Measurements from ENCODE around the gene TJP1. TPM values are rescaled to one million over a fixed set of nuclear protein-coding genes. Genes with fewer than 3 reads are reported as not detected.
A peak's percentile ranks its signal among the peaks of the same experiment; 100 is the strongest.
"Not testable (repeated sequence)": the region's sequence is repeated elsewhere in the genome, so short reads cannot be mapped to it uniquely, and the experiment has no call there.

TJP1 gene
- total RNA-seq, 1 donor from 2014 or later: 60.7 TPM

DNA sequence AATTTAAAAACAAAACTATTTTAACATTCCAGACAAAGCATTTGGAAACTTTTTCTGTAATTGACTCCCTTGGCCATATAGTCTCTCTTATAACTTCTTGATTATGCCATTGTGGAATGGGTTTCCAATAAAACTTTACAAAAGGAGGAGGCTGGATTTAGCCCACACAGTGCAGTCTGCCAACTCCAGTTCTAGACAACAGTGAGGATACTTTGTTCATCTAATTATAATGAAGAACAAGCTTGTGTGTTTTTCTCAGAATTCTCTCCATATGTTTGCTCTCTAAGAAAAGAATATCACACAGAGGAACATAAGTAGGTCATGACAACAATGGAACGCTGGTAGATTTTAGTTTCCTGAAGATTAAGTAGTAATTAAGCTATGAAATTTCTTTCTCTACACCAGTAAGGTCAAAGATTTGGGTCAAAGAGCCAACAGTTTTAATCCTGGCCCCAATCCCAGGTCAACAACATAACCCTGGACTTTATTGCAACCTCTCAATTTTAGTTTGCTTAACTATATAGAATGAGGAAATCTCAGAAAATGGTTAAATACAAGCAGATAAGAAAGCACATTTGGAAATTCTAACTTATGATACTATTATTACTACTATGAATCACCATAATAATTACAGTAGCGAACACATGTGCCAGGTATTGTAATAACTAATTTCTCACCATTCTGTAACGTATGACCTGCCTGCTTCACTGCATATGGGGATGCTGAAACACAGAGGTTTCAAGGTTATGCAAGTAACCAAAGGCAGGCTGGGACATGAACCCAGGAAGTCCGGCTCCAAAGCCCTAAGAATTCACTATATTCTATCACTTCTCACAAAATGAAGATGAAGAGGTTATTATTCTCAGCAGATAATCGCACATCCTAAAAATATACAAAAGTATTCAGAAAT is 65.7 kb downstream of the TJP1 start:
- DNase-seq (ENCODE audit: low read depth, low spot score): no peak

DNA sequence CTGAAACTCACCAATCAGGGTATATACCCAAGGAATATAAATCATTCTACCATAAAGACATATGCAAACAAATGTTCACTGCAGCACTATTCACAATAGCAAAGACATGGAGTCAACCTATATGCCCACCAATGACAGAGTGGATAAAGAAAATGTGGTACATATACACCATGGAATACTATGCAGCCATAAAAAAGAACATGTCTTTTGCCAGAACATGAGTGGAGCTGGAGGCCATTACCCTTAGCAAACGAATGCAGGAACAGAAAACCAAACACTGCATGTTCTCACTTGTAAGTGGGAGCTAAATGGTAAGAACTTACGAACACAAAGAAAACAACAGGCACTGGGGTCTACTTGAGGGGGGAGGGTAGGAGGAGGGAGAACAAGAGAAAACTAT is 68.3 kb downstream of the TJP1 start:
- DNase-seq (ENCODE audit: low read depth, low spot score): not testable (repeated sequence)

DNA sequence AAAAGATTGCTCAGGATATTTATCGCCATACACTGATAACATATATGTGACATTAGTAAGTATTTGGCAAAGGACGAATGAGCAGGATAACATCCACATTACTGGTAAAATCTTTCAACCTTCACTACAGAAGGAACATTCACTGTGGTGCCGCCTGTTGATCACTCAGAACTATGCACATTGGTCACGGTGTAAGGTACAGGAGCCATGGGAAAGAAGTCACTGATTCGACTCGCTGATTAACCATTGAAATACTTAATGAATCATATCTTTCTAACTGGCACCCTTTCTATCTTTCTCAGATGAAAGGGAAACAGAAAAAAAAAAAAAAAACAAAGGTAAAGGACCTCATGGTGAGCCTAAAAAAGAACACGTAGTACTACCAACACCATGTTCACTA is 68.8 kb downstream of the TJP1 start:
- no peak for DNase-seq (ENCODE audit: low read depth, low spot score)

- DNase-seq (ENCODE audit: low read depth, low spot score): no peak
These were observed 71.5 kb downstream of the TJP1 start for GRCh38 chr15:29750754-29751153.

DNA sequence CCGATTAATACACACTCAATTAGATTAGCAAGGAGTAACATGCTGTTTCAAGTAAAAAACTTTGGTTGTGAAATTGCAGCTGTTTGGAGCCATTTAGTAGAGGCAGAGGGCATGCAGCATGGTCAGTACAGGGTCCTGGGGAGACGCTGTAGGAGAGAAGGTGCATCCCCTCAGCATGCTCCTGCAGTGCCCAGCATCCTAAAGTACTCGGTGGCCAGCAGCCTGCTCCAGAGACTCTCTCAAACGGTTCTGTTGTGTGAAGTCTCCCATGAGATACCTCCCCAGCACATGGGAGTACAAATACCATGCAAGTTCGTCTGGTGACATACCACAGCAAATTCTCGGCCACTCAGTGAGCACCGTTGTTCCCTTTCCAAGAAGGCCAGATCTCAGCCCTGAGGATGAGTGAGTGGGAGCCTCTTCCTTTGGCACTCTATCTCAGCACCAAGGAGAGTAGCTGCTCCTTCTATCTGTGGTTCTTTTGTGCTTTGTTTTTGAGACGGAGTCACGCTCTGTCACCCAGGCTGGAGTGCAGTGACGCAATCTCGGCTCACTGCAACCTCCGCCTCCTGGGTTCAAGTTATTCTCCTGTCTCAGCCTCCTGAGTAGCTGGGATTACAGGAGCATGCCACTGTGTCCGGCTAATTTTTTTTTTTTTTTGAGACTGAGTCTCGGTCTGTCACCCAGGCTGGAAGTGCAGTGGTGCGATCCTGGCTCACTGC is 72.7 kb downstream of the TJP1 start:
- DNase-seq (ENCODE audit: low read depth, low spot score): no peak

DNA sequence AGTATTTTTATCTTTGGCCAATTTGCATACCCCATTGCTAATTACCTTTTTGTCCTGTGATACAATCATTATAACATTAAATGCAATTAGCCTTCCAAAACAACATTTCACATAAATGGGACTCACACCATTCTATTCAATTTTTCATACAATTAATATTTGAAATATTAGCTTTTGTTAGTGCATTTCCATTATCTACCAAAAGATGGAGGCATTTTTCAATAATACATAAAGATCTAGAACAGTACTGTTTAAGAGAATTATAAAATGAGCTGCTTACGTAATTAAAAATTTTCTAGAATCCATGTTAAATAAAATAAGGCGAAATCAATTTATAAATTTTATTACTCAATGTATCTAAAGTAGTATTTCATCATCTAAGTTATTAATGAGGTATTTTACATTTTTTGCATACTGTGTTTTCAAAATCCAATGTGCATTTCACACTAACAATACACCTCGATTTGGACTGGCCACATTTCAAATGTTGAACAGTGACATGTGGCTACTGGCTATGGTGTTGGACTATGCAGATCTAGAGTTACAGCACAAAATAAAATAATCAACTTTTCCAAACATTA is 74.3 kb downstream of the TJP1 start:
- DNase-seq (ENCODE audit: low read depth, low spot score): no peak

DNA sequence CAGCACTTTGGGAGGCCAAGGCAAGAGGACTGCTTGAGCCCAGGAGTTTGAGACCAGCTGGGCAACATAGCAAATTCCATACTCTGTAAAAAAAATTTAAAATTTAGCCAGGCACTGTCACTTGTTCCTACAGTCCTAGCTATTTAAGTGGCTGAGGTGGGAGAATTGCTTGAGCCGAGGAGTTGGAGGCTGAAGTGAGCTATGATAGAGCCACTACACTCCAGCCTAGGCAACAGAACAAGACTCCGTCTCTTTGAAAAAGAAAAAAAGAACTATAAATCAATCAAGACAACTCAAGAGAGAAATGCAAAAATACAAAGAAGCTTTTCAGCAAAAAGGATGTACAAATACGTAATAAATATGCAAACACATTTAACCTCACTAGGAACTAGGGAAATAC is 78.8 kb downstream of the TJP1 start:
- no peak for DNase-seq (ENCODE audit: low read depth, low spot score)

DNA sequence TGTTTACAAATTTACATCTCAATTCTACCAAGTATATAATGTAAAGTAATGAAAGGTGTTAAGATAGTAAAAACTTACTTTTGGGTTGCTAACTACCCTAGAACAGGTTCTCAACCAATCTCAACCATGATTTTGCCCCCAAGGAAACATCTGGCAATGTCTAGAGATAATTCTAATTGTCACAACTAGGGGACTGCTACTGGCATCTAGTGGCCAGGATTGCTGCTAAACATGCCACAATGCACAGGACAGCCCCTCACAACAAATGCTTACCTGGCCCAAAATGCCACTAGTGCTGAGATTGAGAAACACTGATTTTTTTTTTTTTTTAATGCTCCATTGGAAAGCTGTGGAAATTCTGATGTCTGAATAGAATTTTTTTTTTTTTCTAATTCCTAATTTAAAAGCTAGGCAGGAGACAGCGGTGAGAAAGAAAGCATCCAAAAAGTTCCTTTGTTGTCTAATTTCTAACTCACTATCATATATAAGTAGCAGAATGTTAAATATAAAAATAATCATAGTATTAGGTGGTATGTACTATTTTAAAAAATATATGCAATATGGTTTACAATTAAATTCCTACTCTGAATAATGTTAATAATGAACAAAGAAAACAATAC is 81.5 kb downstream of the TJP1 start:
- DNase-seq (ENCODE audit: low read depth, low spot score): no peak

DNA sequence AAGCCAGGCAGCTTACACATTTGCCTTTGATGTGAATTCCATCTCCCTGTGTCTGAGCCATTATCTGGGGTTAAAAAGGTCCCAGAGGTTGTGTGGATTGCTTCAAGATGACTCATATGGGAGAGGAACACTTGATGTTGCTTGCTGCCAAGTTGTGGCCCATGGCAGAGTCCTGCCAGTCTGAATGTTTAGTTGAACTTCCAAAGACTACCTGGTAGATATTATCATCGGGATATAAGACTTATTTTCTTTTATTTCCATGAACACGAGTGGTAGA is 85.6 kb downstream of the TJP1 start:
- peak; percentile 36 for DNase-seq (ENCODE audit: low read depth, low spot score)

DNA sequence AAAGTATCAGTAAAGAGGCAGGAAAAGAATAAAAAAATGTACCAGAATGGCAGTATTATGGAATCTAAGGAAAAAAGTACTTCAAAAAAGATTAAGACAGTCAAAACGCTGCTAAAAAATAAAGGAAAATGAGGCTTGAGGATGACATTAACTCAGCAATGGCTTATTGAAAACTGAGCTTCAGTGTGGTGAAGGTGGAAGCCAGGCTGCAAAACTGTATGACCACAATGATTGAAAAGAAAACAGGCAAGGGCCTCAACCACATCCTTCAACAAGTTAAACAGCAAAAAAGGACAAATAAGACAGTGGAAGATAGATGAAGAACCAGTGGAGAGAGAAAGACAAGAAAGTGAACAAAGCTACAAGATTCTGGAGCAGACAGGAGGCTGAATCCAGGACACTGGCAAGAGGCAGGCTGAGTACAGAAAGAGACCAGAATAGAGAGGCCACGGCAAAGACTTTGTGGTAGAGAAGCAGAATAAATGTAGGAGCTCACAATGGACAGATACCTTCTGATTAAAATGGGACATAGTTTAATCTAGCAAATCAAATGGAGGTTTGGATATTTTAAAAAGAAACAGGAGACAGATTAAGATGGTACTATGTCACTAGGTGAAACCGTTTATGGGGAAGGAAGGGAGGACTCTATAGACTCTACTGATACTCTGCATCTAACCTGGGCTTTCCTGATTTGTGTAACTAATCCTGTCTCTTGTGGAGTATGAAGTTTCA is 86.1 kb downstream of the TJP1 start:
- no peak for DNase-seq (ENCODE audit: low read depth, low spot score)

- no peak for DNase-seq (ENCODE audit: low read depth, low spot score)
These were observed 87.2 kb downstream of the TJP1 start for GRCh38 chr15:29734917-29735572.

DNA sequence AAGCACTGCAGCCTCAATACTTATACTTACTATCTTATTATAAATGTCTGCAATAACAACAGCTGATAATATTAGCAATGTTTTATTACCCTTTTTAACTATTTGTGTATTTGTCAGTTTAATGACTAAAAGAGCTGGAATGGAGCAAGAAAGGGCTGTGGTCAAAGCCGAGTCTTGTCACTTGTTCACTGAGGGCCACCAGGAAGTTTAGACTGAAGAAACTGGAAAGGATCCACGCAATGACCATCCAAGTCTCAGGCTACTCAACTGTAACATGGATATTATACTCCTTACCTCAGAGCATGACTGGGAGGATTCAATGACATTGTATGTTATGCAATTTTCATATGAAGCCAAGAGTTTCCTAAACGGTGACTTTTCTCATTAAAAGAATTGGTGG is 90.4 kb downstream of the TJP1 start:
- DNase-seq (ENCODE audit: low read depth, low spot score): no peak

- not testable (repeated sequence) for DNase-seq (ENCODE audit: low read depth, low spot score)
These were observed 91.8 kb downstream of the TJP1 start for GRCh38 chr15:29730471-29730870.

- no peak for DNase-seq (ENCODE audit: low read depth, low spot score)
These were observed 93.8 kb downstream of the TJP1 start for GRCh38 chr15:29728418-29728817.

DNA sequence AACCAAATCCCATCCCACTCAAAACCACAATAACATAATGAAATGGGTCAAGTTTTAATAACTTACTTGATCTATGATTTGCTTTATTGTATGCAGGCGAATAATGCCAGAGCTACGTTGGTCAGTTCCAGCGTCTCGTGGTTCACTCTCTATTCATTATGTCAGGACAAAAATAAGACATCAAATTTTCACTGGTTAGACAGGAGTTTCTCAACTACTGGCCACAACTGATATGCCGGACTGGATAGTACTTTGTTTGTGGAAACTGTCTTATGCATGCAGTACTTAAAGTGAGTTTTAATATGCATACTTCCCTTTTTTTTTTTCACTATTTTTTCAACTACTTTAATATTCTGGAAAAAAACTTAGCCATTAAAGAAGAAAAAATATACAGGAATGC is 94.4 kb downstream of the TJP1 start:
- DNase-seq (ENCODE audit: low read depth, low spot score): no peak

- DNase-seq (ENCODE audit: low read depth, low spot score): no peak
These were observed 95.7 kb downstream of the TJP1 start for GRCh38 chr15:29726553-29726952.

GRCh38 chr15:29724026-29724425 is 98.2 kb downstream of the TJP1 start:
- no peak for DNase-seq (ENCODE audit: low read depth, low spot score)

DNA sequence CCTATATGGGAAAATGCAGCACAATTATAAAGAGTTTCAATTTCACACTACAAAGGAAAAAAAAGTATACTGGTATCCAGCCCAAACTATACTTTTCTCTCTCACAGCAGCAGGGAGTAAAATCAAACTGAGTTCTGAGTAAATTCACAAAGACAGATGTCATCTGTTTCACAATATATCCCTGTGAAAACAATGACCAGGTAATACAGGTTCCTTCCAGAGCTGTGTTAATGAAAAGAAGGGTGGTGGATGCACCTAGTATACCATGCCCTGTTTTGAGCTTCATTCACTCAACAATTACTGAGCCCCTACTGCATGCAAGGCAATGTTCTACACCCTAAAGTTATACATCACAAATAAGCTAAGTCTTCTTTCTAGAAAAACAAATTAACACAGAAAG is 108.5 kb downstream of the TJP1 start:
- DNase-seq (ENCODE audit: low read depth, low spot score): no peak

- no peak for DNase-seq (ENCODE audit: low read depth, low spot score)
These were observed 110.0 kb downstream of the TJP1 start for GRCh38 chr15:29712149-29712885.

DNA sequence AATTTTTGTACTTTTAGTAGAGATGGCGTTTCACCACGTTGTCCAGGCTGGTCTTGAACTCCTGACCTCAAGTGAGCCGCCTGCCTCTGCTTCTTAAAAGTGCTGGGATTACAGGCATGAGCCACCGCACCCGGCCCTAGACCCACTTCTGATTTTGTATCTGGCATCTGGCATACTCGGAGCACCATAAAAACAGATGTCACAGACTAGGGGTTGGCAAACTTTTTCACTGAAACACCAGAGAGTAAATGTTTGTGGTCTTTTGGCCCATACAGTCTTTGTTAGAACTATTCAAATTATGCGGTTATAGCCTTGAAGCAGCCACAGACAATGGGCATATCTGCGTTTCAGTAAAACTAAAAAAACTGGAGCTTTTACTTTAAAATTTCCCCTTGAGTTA is 110.7 kb downstream of the TJP1 start:
- DNase-seq (ENCODE audit: low read depth, low spot score): no peak
